Myometrial cell (primary cell): Measurements from ENCODE around the gene KRTAP6-1. TPM values are rescaled to one million over a fixed set of nuclear protein-coding genes. Genes with fewer than 3 reads are reported as not detected.

Experiments used
- total RNA-seq: library from RNA; depleted of rRNA; stranded (reverse); fragments of >200 nt; gene quantifications from 2 replicates; pipeline ENCODE4 v1.2.3, GENCODE V29; 2015

Gene KRTAP6-1, protein sequence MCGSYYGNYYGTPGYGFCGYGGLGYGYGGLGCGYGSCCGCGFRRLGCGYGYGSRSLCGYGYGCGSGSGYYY
- total RNA-seq, result not detected in 2 replicates

DNA sequence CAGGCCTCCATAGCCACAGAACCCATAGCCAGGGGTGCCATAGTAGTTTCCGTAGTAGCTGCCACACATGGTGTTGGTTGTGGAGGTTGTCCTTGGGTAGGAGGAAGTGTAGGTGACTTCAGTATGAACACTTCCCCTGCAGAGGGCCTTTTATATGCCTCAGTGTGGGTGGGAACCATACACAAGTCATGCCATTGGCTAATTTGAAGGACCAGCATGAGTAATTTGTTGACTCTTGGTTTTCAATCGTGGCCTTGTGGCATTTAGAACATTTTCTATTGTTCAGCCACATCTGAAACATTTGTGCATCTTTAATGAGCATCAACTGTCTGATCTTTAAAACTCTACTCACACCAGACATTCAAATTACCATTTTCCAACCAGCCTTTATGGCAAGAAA lies at the start of gene KRTAP6-1:
Gene KRTAP6-1 (minus strand): TSS at position 95 of the 400 bp plus-strand sequence. CDS start 26 bp downstream, at position 69.

DNA sequence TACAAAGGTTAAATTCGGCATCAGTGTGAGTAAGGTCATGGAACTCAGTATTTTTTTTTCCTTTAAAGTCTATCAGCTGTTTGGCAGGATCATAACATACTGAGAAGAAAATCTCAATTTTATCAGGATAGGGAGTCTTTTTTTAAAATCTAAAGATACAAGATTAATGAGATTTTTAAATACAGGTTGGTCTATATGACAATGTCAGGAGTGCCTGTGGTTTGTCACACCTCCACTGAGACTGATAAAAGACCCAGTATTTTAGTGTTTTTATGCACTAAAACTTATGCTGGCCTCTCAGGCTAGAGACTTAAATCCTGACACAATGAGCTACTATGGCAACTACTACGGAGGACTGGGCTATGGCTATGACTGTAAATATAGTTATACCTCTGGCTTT lies 28.8 kb upstream of the KRTAP6-1 start, which contains the start of gene KRTAP20-3:
Gene KRTAP20-3 (plus strand): TSS at position 301 of the 400 bp plus-strand sequence.

DNA sequence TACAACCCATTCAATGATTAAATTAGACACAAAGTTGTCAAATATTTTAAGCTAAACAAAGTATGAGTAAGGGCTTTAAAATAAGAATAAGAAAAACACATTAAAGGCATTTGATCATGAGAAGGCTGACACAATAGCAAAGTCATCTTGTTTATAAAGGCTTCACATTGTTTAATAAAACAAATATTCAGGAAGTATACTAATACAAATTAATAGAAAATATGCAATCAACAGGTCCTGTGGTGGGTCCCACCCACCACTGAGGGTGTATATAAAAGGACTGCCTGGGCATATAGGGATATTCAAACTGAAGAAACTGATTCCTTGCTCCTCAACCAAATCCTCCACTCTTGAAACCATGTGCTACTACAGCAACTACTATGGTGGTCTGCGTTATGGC lies 21.2 kb upstream of the KRTAP6-1 start, which contains the start of gene KRTAP20-2:
Gene KRTAP20-2 (plus strand): TSS at position 301 of the 400 bp plus-strand sequence. CDS start 58 bp downstream, at position 359.

DNA sequence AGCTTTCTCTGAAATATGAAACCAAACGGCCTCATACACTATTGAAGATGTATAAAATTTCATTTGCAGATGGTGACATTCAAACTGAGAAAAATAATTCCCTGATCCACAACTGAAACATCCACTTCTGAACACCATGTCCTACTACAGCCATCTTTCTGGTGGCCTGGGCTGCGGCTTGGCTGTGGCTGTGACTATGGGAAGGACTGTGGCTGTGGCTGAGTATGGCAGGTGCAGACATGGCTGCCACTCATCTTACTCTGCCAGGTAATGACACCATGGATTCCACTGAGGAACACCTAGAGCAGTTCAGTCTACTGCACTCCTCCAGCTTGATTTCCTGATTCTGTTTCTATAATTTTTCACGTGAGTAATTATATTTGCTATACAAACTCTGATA lies 6.8 kb upstream of the KRTAP6-1 start, which contains the start of gene KRTAP20-4:
Gene KRTAP20-4 (plus strand): TSS at position 106 of the 400 bp plus-strand sequence.

DNA sequence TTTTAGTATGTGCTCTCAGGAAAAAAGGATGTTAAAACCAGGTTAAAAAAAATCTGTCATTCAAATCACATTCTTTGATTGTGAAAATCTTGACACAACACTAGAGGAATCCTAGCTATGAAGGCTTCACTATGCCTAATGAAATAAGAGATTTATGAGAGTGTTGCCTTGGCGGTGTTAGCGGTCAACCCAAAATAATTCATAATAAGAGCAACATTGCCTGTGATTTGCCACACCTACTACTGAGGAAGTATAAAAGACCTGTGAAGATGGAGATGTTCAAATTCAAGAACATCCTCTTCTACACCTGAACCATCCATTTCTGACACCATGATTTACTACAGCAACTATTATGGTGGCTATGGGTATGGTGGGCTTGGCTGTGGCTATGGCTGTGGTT lies 2.4 kb upstream of the KRTAP6-1 start, which contains the start of gene KRTAP20-1:
Gene KRTAP20-1 (plus strand): TSS at position 301 of the 400 bp plus-strand sequence. CDS start 30 bp downstream, at position 331.

DNA sequence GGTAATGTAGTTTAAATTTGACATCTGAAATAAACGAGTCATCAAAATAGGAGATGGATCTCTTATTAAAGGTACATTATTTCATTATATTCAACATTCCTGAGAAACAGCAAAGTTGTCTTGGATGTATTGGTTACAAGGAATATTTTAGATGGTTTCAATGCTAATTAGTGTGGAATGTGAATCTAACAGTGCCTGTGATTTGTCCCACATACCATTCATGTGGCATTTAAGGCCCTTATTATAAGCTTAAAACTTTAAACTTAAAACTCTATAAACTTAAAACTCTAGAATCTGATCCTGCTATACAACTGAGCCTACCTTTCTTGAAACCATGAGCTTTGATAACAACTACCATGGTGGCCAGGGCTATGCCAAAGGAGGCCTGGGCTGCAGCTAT lies 12.9 kb downstream of the KRTAP6-1 start, which contains the start of gene KRTAP22-1:
Gene KRTAP22-1 (plus strand): TSS at position 301 of the 400 bp plus-strand sequence.

DNA sequence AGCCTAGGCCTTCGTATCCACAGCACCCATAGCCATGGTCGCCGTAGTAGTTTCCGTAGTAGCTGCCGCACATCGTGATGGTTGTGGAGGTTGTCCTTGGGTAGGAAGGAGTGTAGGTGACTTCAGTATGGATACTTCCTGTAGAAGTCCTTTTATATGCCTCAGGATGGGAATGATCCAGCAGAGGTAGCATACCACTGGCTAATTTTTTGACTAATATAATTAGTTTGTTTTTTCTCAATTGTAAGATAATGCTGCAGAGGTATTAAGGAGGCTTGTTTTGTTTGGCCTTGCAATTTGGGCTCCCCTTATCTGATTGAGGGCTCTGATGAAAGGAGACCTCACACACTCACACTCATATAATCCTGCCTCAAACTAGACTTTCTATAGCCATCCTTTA lies 14.9 kb downstream of the KRTAP6-1 start, which contains the start of gene KRTAP6-2:
Gene KRTAP6-2 (minus strand): TSS at position 101 of the 400 bp plus-strand sequence. CDS start 28 bp downstream, at position 73.

DNA sequence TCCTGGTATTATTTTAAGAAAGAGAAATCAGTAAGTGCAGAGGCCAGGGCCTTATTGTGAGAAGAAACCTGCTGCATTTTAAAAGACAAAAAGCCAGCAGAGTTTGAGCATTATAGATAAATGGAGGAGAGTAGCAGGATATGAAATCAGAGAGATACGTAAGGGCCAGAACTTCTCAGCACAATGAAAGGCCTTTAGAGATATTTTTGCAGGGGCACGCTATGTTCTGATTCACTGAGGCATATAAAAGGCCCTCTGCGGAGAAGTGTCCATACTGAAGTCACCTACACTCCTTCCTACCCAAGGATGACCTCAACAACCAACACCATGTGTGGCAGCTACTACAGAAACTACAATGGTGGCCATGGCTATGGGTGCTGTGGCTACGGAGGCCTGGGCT lies 21.6 kb downstream of the KRTAP6-1 start, which contains the start of gene KRTAP6-3:
Gene KRTAP6-3 (plus strand): TSS at position 301 of the 400 bp plus-strand sequence. CDS start 6 bp downstream, at position 307.

DNA sequence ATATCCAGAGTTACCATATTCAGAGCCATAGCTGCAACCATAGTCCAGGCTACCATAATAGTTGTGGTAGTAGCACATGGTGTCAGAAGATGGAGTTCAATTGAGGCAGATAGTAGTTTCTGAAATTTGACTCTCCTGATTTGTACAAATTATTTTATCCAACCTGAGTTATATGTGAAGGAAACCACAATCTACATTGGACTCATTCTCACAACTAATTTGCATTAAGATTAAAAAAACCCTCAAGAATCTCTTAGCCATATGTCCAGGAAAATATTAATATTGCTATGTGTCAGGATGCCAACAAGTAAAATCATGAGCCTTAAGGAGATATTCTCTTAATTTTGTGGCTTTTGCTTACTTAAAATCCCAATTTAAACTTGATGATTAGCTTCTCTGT lies 23.4 kb downstream of the KRTAP6-1 start, which contains the start of gene KRTAP22-2:
Gene KRTAP22-2 (minus strand): TSS at position 101 of the 400 bp plus-strand sequence.

Other genes with a start within 250 kb of the KRTAP6-1 start
- not detected in 2 replicates for gene KRTAP13-2, start 241.7 kb downstream of the KRTAP6-1 start, total RNA-seq
- gene KRTAP13-1, start 217.9 kb downstream of the KRTAP6-1 start, total RNA-seq, result not detected in 2 replicates
- gene KRTAP13-3, start 188.0 kb downstream of the KRTAP6-1 start, total RNA-seq, result not detected in 2 replicates
- not detected in 2 replicates for gene KRTAP13-4, start 183.7 kb downstream of the KRTAP6-1 start, total RNA-seq
- gene KRTAP15-1, start 173.7 kb downstream of the KRTAP6-1 start, total RNA-seq, result not detected in 2 replicates
- gene KRTAP19-1, start 133.6 kb downstream of the KRTAP6-1 start, total RNA-seq, result not detected in 2 replicates
- not detected in 2 replicates for gene KRTAP19-2, start 126.5 kb downstream of the KRTAP6-1 start, total RNA-seq
- gene KRTAP19-3, start 121.9 kb downstream of the KRTAP6-1 start, total RNA-seq, result not detected in 2 replicates
- gene KRTAP19-4, start 116.8 kb downstream of the KRTAP6-1 start, total RNA-seq, result not detected in 2 replicates
- not detected in 2 replicates for gene KRTAP19-5, start 111.8 kb downstream of the KRTAP6-1 start, total RNA-seq
- gene KRTAP19-6, start 72.1 kb downstream of the KRTAP6-1 start, total RNA-seq, result not detected in 2 replicates
- gene KRTAP19-7, start 52.6 kb downstream of the KRTAP6-1 start, total RNA-seq, result not detected in 2 replicates
- gene KRTAP22-2, start 23.5 kb downstream of the KRTAP6-1 start, total RNA-seq, result not detected in 2 replicates
- not detected in 2 replicates for gene KRTAP6-3, start 21.5 kb downstream of the KRTAP6-1 start, total RNA-seq
- gene KRTAP6-2, start 15.0 kb downstream of the KRTAP6-1 start, total RNA-seq, result not detected in 2 replicates
- gene KRTAP22-1, start 12.8 kb downstream of the KRTAP6-1 start, total RNA-seq, result not detected in 2 replicates
- gene KRTAP20-1, start 2.5 kb upstream of the KRTAP6-1 start, total RNA-seq, result not detected in 2 replicates
- not detected in 2 replicates for gene KRTAP20-4, start 6.7 kb upstream of the KRTAP6-1 start, total RNA-seq
- gene KRTAP20-2, start 21.3 kb upstream of the KRTAP6-1 start, total RNA-seq, result not detected in 2 replicates
- not detected in 2 replicates for gene KRTAP20-3, start 28.9 kb upstream of the KRTAP6-1 start, total RNA-seq
- not detected in 2 replicates for gene KRTAP21-3, start 104.8 kb upstream of the KRTAP6-1 start, total RNA-seq
- gene KRTAP21-2, start 133.3 kb upstream of the KRTAP6-1 start, total RNA-seq, result not detected in 2 replicates
- not detected in 2 replicates for gene KRTAP21-1, start 141.5 kb upstream of the KRTAP6-1 start, total RNA-seq
- not detected in 2 replicates for gene KRTAP8-1, start 199.3 kb upstream of the KRTAP6-1 start, total RNA-seq
- gene KRTAP7-1, start 215.8 kb upstream of the KRTAP6-1 start, total RNA-seq, result not detected in 2 replicates